ENCODE data around the gene GTPBP6.
"Not testable (repeated sequence)": the region's sequence is repeated elsewhere in the genome, so short reads cannot be mapped to it uniquely, and the experiment has no call there.

The GTPBP6 gene

DNA sequence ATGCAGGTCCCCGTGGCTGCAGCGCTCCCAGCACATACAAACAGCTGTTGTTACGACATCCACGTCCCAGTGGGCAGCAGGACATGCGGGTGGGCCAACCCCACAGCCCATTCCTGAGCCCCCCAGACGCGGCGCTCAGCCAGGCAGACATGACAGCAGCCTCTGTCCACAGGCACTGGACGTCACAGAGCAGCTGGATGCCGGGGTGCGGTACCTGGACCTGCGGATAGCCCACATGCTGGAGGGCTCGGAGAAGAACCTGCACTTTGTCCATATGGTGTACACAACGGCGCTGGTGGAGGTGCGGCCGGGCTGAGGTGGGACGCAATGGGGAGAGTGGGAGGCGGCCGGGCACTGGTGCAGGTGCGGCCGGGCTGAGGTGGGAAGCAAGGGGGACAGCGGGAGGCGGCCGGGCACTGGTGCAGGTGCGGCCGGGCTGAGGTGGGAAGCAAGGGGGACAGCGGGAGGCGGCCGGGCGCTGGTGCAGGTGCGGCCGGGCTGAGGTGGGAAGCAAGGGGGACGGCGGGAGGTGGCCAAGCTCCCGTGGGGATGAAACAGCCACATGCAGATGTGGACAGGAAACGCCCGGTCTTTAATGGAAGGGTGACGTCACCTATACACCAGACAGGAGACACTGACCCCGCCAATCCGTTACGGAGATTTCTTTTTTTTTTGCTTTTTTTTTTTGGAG is 28.0 kb downstream of the GTPBP6 start:
- no peak for DNase-seq

DNA sequence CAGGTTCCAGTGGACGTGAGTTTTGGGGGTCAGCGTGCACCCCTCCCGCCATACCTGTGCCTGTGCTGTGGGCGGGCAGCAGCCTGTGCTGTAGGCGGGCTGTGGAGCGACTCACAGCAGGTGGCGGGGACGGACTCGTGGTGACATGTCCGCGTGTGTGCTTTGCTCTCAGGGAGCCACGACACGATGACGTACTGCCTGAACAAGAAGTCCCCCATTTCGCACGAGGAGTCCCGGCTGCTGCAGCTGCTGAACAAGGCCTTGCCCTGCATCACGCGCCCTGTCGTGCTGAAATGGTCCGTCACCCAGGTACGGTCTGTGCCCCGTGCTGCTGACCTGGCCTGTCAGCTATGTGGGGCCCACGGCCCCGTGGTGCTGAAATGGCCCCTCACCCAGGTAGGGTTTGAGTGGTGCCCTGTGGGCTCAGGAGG is 30.0 kb downstream of the GTPBP6 start:
- DNase-seq, result no peak

DNA sequence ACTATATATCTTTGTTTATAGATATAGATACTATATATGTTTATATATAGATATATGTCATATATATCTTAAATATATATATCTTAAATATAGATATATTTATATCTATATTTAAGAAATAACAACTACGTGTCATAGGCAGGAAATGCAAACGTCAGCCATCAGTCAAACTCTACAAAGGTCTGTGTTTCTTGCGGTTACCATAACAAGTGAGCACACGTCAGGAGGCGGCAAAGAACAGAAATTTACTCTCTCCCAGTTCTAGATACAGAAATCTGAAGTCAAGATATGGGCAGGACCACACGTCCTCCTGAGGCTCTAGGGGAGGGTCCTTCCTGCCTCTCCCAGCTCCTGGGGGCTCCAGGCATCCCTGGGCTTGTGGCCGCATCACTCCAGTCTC is 30.9 kb downstream of the GTPBP6 start:
- no peak for DNase-seq

DNA sequence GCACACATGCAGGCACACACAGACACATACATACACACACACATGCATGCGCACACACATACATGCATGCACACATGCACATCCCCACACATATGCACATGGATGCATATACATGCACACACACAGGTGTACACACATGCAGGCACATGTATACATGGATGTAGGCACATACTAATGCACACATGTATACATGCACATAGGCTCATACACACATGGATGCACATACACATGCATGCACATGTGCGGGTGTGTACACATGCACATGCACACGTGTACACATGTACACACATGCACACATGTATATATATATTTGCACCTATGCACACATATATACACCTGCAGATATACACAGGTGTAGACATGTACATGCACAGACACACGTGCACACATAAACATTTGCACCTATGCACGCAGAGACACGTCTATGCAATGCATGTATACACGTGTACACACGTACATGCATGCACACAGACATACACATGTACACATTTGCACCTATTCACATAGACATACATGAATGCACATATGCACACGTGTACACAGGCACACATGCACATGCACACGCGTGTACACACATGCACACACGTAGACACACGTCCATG is 33.4 kb downstream of the GTPBP6 start:
- DNase-seq, result no peak

DNA sequence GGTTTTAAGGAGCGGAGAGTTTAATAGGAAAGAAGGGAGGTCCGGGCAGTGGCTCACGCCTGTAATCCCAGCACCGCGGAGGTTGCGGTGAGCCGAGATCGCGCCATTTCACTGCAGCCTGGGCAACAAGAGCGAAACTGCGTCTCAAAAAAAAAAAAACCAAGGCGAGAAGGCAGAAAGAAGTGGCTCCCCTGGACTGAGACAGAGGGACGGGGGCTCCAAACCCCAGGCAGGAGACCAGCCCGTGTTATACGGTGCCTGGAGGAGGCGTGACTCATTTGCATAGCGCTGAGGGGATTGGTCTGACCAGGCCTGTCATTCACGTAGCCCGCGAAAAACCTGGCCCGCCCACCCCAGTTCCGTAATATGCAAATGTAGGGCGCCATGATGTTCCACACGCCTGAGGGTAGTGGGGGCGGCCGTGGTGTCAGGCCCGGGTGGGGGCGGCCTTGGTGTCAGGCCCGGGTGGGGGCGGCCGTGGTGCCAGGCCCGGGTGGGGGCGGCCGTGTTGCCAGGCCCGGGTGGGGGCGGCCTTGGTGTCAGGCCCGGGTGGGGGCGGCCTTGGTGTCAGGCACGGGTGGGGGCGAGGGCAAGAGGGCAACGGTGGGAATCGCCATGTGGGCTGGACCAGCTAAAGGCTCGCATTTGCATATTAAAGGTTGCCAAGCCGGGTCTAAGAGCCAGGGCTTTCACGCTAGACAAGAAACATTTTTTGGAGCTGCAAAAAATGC is 35.3 kb downstream of the GTPBP6 start:
- no peak for DNase-seq

DNA sequence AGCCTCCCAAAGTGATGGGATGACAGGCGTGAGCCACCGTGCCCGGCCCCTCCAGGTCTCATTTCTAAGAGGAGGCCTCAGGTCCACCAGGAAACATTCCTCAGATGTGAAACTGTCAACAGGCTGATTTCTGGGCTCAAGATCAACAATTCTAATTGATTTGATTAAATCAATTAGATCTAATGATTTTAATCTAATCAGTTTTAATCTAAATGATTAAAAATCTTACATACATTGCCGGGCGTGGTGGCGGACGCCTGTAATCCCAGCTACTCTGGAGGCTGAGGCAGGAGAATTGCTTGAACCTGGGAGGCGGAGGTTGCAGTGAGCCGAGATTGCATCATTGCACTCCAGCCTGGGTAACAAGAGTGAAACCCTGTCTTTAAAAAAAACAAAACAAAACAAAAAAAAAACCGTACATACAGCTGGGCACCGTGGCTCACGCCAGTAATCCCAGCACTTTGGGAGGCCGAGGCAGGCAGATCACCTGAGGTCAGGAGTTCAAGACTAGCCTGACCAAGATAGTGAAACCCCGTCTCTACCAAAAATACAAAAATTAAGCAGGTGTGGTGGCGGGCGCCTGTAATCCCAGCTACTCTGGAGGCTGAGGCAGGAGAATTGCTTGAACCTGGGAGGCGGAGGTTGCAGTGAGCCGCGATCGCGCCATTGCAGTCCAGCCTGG is 36.5 kb downstream of the GTPBP6 start:
- DNase-seq, result not testable (repeated sequence)

DNA sequence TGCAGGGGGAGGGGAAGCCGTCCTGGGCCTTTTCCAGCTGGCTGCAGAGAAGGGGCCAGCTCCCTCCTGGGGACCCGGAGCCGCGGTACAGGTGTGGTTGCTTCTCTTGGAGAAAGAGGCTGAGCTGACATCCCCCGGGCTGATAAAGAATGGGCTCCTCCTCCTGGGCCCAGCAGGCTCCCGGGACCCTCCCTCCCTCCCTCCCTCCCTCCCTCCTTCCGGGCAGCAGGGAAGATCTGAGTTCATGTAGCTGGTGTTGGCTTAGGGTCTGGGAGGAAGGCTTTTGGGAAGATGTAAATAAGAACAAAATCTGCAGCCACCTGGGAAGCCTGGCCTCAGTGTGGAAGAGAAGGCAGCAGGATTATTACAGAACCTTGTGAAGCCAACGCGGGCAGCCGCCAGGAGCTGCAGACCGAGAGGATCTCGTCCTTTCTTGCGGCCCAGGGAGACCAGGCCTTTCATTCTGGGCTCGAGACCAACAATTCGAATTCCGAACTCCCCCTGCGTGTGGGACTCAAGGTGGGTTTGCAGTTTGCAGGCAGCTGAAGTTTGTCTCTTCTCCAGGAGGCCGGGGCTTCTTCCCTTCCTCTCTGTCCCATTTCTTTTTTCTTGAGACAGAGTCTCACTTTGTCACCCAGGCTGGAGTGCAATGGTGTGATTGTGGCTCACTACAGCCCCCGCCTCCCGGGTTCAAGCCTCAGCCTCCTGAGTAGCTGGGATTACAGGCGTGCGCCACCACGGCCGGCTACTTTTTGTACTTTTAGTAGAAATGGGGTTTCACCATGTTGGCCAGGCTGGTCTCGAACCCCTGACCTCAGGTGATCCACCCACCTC is 37.2 kb downstream of the GTPBP6 start, which contains the start of gene PLCXD1:
TSS of gene PLCXD1 (plus strand) at position 216 of the 834 bp plus-strand sequence. CDS start 2,807 bp downstream, outside the sequence.
- DNase-seq, result no peak

DNA sequence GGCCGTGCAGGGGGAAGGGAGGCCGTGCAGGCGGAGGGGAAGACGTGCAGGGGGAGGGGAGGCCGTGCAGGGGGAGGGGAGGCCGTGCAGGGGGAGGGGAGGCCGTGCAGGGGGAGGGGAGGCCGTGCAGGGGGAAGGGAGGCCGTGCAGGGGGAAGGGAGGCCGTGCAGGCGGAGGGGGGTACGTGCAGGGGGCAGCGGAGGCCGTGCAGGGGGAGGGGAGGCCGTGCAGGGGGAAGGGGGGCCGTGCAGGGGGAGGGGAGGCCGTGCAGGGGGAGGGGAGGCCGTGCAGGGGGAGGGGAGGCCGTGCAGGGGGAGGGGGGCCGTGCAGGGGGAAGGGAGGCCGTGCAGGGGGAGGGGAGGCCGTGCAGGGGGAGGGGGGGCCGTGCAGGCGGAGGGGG is 37.9 kb downstream of the GTPBP6 start:
- not testable (repeated sequence) for DNase-seq

DNA sequence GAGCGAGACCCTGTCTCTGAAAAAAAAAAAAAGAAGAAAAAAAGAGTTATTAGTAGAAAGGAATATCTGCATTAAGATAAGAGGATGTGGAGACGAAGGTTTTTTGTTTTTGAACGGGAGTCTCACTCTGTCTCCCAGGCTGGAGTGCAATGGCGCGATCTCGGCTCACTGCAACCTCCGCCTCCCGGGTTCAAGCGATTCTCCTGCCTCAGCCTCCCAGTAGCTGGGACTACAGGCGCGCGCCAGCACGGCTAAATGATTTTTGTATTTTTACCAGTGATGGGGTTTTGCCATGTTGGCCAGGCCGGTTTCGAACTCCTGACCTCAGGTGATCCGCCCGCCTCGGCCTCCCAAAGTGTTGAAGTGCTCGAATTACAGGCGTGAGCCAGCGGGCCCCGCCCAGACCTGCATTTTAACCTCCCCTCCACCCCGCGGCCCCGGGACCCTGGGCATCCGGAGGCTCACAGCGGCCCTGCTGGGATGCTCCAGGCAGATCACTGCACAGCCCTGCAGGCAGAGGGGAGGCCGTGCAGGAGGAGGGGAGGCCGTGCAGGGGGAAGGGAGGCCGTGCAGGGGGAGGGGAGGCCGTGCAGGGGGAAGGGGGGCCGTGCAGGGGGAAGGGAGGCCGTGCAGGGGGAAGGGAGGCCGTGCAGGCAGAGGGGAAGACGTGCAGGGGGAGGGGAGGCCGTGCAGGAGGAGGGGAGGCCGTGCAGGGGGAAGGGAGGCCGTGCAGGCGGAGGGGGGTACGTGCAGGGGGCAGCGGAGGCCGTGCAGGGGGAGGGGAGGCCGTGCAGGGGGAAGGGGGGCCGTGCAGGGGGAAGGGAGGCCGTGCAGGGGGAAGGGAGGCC is 38.6 kb downstream of the GTPBP6 start:
- DNase-seq, result not testable (repeated sequence)

DNA sequence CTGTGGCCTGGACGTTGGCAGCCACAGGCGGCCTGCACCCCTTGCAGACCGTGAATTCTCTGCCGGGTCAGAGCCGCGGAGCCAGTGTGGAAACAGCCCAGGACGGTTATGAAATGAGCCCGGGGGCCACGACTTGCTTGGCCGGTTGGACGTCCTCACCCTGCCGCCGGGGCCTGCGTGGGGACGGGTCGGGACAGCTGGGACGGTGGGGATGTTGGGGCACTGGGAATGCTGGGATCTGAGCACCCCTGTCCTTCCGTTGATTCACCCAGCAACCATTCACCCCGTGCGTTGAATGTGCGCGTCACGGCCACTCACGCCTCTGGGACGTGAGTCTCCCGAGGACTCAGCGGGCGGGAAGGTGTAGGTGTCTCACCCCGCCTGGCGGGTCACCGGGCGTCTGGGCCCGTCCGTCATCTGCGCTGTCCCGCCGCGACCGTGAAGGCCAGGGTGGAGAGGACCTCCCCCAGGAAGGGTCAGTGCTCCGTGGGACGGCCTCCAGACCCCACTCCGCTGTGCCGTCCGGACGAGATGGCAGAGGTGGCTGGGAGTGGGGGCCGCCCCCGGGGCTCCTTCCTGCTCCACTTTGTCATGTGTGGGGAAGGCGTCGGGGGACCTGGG is 41.9 kb downstream of the GTPBP6 start:
- DNase-seq, result no peak

DNA sequence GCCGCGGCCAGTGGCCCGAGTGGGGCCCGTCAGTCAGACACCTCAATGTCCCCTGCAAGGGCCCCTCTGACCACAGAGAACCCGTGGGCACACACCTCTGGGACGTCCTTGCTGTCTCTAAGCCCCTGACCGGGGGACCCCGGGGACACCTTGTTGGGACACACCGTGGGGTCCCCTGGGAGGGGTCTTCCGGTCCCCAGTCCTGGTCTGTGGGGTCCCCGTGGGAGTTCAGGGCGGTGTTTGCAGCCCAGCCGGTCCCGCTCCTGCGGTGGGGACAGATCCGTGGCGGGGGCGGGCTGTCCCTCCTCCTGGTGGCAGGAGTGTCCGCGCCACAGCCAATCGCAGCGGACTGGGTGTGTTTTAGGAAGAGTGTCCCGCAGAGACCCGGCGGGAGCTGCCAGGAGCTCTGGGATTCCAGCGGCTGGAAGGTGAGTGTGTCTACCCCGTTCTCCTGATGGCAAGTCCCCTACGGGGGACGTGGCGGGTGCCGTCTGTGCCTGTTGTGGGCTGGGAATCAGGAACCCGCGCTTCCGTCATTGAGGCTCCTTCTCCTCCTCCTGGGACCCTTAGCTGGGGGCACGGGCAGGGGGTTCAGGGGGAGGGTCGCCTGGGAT is 42.5 kb downstream of the GTPBP6 start:
- no peak for DNase-seq

DNA sequence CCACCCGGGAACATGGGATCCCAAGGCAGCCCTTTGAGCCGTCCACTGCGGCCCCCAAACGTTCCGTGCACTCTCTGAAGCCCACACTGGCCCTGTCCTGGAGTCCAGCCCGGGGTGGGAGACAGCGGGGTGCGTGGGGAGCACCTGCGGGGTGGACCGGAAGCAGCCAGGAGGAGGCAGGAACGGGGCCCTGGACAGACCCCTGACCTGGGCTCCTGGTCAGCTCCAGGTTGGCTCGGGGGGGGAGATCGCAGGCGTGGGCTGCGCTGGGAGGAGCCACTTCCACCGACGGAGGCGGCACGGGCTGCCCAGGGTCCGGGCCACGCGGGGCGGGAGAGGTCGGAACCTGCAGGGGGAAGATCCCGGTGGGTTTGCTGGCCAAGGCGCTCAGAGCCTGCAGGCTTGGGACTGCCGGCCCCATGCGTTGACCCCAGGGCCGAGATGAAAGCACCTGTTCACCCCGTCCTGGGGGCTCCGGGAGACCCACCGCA is 43.1 kb downstream of the GTPBP6 start:
- no peak for DNase-seq

DNA sequence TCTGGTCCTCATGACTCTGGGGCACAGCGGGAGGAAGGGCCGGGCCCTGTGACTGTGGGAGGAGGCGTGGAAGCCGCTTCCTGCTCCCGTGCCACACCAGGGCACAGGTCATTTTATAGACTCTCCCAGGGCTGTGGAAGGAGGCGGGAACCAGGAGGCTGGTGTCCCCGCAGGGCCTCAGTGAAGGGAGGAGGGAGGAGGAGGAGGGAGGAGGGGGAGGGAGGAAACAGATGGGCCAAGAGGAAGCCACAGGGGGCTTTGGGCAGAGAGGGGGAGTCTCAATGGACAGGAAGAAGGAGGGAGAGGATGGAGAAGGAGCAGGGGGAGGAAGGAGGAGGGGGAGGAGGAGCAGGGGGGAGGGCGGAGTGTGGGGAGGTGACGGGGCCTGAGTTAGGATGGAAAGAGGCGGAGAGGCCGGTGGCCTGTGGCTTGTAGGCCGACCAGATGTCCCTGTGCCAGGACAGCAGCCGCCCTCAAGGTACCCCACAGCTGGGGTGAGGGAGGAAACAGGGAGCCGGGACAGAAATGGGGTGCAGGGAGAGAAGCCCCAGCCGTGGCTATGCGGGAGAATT is 43.6 kb downstream of the GTPBP6 start:
- DNase-seq, result no peak

DNA sequence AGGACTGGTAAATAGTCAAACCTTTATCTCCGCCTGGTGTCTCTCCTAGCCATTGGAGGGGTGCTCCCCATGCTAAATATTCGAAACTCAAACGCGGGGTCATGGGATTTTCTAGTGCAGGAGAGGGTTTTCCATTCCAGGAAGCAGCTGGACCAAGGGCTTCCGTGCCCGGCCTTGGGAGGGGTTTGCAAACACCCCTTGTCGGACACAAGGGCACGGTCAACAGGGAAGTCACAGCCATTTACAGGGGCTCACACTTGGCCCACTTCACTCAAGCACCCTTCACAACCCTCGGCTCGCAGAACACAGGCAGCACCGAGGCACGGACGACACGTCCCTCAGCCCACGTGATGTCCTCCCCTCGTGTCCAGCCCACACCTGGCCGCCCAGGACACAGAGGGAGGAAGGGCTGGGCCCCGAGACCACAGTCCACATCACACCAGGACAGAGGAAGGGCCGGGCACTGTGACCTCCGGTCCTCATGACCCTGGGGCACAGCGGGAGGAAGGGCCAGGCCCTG is 47.7 kb downstream of the GTPBP6 start:
- no peak for DNase-seq

DNA sequence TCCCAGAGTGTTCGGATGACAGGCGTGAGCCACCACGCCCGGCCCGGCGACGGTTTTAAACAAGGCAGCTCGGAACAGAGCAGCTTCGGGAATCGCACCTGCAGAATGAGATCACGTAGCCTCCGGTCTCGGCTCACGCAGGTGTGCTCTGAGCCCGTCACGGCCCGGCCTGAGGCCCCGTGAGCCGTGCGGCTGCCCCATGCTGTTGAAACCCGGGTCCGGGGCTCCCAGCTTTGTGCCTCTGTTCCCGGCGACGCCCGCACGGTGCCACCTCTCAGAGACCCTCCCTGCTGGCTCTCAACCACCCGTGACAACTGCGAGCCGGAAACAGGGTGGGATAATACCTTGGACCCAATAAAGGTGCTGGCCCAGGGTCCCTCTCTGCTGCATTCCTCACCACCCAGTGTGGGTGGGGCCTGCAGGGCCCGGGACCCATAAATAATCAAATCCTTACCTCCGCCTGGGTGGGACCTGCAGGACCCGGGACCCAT is 50.8 kb downstream of the GTPBP6 start:
- DNase-seq, result no peak

DNA sequence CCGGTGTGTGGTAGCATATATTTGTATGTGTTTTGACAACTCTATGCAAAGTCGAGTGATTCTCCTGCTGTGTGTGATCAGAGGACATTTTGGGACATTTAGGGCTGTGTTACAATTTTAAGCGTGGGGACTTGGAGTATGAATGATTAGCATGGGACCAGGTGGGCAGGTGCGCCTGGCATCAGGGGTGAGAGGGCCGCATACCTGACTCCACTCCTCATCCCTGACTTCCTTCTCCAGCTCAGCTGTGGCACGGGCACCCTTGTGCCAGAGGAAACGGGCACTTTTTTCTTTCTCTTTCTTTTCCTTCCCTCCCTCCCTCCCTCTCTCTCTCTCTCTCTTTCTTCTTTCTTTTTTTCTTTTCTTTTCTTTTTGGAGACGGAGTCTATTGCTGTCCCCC is 53.1 kb downstream of the GTPBP6 start:
- no peak for DNase-seq

DNA sequence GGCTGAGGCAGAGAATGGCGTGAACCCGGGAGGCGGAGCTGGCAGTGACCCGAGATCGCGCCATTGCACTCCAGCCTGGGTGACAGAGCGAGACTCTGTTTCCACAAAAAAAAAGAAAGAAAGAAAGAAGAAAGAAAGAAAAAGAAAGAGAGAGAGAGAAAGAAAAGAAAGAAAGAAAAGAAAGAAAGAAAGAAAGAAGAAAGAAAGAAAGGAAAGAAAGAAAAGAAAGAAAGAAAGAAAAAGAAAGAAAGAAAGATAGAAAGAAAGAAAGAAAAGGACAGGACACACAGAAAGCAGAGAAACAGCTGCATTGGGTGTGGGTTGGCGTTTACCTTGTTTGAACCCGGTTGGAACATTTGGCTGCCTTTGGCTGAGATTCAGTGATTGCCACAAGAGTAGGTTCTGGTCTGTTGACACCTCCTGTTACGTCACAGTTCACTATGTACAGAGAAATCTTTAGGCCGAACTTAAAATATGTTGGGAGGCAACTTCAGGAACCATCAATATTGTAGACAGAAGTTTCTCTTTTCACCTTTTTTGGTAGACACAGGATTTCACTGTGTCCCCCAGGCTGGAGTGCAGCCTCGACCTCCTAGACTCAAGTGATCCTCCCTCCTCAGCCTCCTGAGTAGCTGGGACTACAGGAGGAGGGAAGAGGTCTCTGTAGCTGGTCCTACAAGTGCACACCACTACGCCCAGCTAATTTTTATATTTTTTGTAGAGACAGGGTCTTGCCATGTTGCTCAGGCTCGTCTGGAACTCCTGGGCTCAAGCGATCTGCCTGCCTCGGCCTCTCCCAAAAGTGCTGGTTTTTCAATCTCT is 53.8 kb downstream of the GTPBP6 start:
- DNase-seq, result no peak

DNA sequence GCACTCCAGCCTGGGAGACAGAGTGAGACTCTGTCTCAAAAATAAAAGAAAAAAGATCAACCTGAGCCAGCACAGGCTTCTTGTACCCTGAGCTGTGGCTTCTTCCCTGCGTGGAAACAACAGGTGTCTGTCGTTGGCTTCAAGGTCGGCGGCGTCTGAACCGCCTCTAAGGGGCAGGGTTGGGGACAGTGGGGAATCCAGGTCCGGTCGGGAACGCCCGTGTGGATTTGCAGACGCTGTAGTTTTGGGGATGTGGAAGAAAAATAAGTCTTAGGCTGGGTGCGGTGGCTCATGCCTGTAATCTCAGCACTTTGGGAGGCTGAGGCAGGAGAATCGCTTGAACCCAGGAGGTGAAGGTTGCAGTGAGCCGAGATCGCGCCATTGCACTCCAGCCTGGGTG is 54.6 kb downstream of the GTPBP6 start:
- not testable (repeated sequence) for DNase-seq

All from NCI-H774 (cell line).